ENCODE data around the gene ELK1.

DNA sequence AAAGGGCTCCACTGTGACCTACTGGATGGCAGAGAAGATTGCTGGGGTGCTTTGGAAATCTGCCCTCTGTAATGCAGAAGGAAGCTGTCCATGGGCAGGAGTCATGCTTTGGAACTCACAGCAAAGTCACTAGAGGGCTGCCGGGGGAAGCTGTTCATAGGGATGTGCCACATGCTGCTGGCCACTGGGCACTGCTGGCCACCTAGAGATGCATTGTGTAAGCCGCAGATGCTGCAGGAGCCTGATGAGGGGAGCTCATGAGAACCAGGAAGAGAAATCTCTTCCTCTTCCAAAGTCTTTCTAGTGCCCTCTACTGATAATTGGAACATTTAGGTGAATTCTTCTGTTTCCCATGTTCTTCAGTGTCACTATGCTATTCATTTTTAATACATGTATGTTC, 39.8 kb upstream of the ELK1 start:
- TF ChIP-seq, protein P1, sequence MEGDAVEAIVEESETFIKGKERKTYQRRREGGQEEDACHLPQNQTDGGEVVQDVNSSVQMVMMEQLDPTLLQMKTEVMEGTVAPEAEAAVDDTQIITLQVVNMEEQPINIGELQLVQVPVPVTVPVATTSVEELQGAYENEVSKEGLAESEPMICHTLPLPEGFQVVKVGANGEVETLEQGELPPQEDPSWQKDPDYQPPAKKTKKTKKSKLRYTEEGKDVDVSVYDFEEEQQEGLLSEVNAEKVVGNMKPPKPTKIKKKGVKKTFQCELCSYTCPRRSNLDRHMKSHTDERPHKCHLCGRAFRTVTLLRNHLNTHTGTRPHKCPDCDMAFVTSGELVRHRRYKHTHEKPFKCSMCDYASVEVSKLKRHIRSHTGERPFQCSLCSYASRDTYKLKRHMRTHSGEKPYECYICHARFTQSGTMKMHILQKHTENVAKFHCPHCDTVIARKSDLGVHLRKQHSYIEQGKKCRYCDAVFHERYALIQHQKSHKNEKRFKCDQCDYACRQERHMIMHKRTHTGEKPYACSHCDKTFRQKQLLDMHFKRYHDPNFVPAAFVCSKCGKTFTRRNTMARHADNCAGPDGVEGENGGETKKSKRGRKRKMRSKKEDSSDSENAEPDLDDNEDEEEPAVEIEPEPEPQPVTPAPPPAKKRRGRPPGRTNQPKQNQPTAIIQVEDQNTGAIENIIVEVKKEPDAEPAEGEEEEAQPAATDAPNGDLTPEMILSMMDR (IDR thresholded peaks at IDR 0.05), result no peak
- no peak for TF ChIP-seq POLR2AphosphoS5 (IDR thresholded peaks at IDR 0.05; ENCODE audit: insufficient read depth in 1 of 2, low read depth in 1 of 2)
- no peak for TF ChIP-seq POLR2A (IDR thresholded peaks at IDR 0.05)
